ENCODE results near the gene RNF227. TPM values are rescaled to one million over a fixed set of nuclear protein-coding genes. Genes with fewer than 3 reads are reported as not detected.

RNF227 gene
- total RNA-seq, 6 experiments from 2014 or later: 2.2 to 3.6 (median 3.1) TPM

DNA sequence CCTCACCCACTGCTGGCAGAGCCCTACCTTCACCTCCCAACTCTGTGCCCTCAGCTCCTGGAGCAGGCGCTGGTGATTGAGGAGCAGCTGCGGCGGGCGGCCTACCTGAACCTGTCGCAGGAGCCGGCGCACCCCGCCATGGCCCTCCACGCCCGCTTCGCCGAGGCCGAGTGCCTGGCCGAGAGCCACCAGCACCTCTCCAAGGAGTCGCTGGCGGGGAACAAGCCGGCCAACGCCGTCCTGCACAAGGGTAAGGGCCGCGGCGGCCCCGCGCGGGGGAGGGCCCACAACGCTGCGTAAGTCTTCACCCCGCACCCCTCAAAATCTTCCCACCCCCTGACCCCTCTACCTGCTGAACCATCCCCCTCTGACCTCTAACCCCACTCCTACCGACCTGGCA lies 7.0 kb downstream of the RNF227 start:
- H3K27ac Mint-ChIP-seq: no peak overlapping the region
- H3K4me1 Mint-ChIP-seq (ENCODE audit: low read depth): peaks cover 10% of the 10 kb centered on the region
- no peak overlapping the region for H3K4me3 Mint-ChIP-seq
- no peak for DNase-seq
- H3K27me3 Mint-ChIP-seq (ENCODE audit: insufficient read depth): peaks cover 4% of the 10 kb centered on the region
- H3K36me3 Mint-ChIP-seq (ENCODE audit: low read depth): peaks cover 36% of the 10 kb centered on the region
- TF ChIP-seq, protein P1, sequence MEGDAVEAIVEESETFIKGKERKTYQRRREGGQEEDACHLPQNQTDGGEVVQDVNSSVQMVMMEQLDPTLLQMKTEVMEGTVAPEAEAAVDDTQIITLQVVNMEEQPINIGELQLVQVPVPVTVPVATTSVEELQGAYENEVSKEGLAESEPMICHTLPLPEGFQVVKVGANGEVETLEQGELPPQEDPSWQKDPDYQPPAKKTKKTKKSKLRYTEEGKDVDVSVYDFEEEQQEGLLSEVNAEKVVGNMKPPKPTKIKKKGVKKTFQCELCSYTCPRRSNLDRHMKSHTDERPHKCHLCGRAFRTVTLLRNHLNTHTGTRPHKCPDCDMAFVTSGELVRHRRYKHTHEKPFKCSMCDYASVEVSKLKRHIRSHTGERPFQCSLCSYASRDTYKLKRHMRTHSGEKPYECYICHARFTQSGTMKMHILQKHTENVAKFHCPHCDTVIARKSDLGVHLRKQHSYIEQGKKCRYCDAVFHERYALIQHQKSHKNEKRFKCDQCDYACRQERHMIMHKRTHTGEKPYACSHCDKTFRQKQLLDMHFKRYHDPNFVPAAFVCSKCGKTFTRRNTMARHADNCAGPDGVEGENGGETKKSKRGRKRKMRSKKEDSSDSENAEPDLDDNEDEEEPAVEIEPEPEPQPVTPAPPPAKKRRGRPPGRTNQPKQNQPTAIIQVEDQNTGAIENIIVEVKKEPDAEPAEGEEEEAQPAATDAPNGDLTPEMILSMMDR (IDR thresholded peaks at IDR 0.05): no peak
- no peaks in the 10 kb centered on the region for H3K9me3 Mint-ChIP-seq

GRCh38 chr17:7903154-7904103 lies 12.7 kb downstream of the RNF227 start:
- TF ChIP-seq, protein P1 (IDR thresholded peaks at IDR 0.05): no peak
- Mint-ChIP-seq H3K27ac (no peak overlapping the region), H3K9me3 (no peaks in the 10 kb centered on the region), H3K36me3 (ENCODE audit: low read depth) (peaks cover 37% of the 10 kb centered on the region), H3K4me3 (no peak overlapping the region), H3K27me3 (ENCODE audit: insufficient read depth) (peaks cover 5% of the 10 kb centered on the region), H3K4me1 (ENCODE audit: low read depth) (no peaks in the 10 kb centered on the region)
- DNase-seq: no peak

GRCh38 chr17:7897773-7898172 lies 18.3 kb downstream of the RNF227 start:
- H3K27me3 Mint-ChIP-seq (ENCODE audit: insufficient read depth): no peaks in the 10 kb centered on the region
- TF ChIP-seq, protein P1 (IDR thresholded peaks at IDR 0.05): peak; percentile 71
- no peak overlapping the region for H3K4me3 Mint-ChIP-seq
- H3K4me1 Mint-ChIP-seq (ENCODE audit: low read depth): peaks cover 5% of the 10 kb centered on the region; the same call in 1 of the 2 replicates
- peak; percentile 54 for DNase-seq
- H3K9me3 Mint-ChIP-seq: no peaks in the 10 kb centered on the region
- H3K36me3 Mint-ChIP-seq (ENCODE audit: low read depth): peaks cover 45% of the 10 kb centered on the region
- peak overlapping the region; percentile 19; the same call in 1 of the 2 replicates for H3K27ac Mint-ChIP-seq

GRCh38 chr17:7897090-7897489 lies 19.0 kb downstream of the RNF227 start:
- H3K4me3 Mint-ChIP-seq: no peak overlapping the region
- H3K27ac Mint-ChIP-seq: 0 out of 2 replicates have a peak overlapping the region, but pooled peaks have one; percentile 17
- peaks cover 5% of the 10 kb centered on the region; the same call in 1 of the 2 replicates for H3K4me1 Mint-ChIP-seq (ENCODE audit: low read depth)
- DNase-seq: no peak
- no peaks in the 10 kb centered on the region for H3K9me3 Mint-ChIP-seq
- H3K36me3 Mint-ChIP-seq (ENCODE audit: low read depth): peaks cover 45% of the 10 kb centered on the region
- no peaks in the 10 kb centered on the region for H3K27me3 Mint-ChIP-seq (ENCODE audit: insufficient read depth)
- TF ChIP-seq, protein P1 (IDR thresholded peaks at IDR 0.05): no peak

DNA sequence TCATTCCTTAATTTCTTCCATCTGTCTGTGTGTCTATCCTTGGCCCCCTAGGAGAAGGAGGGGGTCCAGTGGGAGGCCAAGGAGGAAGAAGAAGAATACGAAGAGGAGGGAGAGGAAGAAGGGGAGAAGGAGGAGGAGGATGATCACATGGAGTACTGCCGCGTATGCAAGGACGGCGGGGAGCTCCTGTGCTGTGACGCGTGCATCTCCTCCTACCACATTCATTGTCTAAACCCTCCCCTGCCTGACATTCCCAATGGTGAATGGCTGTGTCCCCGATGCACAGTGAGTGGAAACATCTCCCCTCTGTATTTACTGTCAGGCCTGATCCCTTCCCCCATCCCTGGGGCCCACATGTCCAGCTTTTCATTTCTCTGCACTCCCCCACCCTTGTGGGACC lies 21.2 kb downstream of the RNF227 start:
- TF ChIP-seq, protein P1 (IDR thresholded peaks at IDR 0.05): no peak
- no peak for DNase-seq
- peaks cover 5% of the 10 kb centered on the region; the same call in 1 of the 2 replicates for H3K4me1 Mint-ChIP-seq (ENCODE audit: low read depth)
- no peaks in the 10 kb centered on the region for H3K9me3 Mint-ChIP-seq
- no peak overlapping the region for H3K4me3 Mint-ChIP-seq
- H3K27ac Mint-ChIP-seq: no peak overlapping the region
- no peaks in the 10 kb centered on the region for H3K27me3 Mint-ChIP-seq (ENCODE audit: insufficient read depth)
- H3K36me3 Mint-ChIP-seq (ENCODE audit: low read depth): peaks cover 40% of the 10 kb centered on the region
